Mesenchymal stem cell (in vitro differentiated cells and primary cell): ENCODE measurements around the gene CNTNAP2.

ENCODE experiments used
- DNase-seq: peaks from one replicate; pipeline ENCODE4 v3.0.0-alpha.2; 2013
- H2AFZ ChIP-seq: one replicate; pipeline ENCODE4 v1.6.1; 2013; ENCODE audit warnings: low read depth, mild to moderate bottlenecking, control low read depth, inconsistent platforms, low read length, moderate library complexity
- H2AK5ac ChIP-seq: 2 replicates; pipeline ENCODE4 v1.6.1; 2013; ENCODE audit warnings: low read length, moderate library complexity, mild to moderate bottlenecking, inconsistent platforms; ENCODE audit not compliant: severe bottlenecking
- H2BK120ac ChIP-seq: one replicate; pipeline ENCODE4 v1.6.1; 2013; ENCODE audit warnings: low read depth, mild to moderate bottlenecking, inconsistent platforms, low read length, moderate library complexity
- H2BK12ac ChIP-seq, 2 experiments: one replicate each; pipeline ENCODE4 v1.6.1; 2013; ENCODE audit warnings: inconsistent platforms in 2 of 2, low read length in 2 of 2, mild to moderate bottlenecking in 2 of 2, moderate library complexity in 2 of 2, control low read depth in 1 of 2
- H2BK15ac ChIP-seq: one replicate; pipeline ENCODE4 v1.6.1; 2013; ENCODE audit warnings: mild to moderate bottlenecking, low read depth, inconsistent platforms; ENCODE audit not compliant: poor library complexity, severe bottlenecking
- H2BK5ac ChIP-seq: 2 replicates; pipeline ENCODE4 v1.6.1; 2013; ENCODE audit warnings: low read depth, mild to moderate bottlenecking, low read length, control low read depth, inconsistent platforms; ENCODE audit not compliant: poor library complexity, severe bottlenecking
- H3K14ac ChIP-seq, 2 experiments: one replicate each; pipeline ENCODE4 v1.6.1; 2013; ENCODE audit warnings: inconsistent platforms in 2 of 2, low read length in 2 of 2, control low read depth in 1 of 2, mild to moderate bottlenecking in 1 of 2, moderate library complexity in 1 of 2
- H3K18ac ChIP-seq, 2 experiments: one replicate each; pipeline ENCODE4 v1.6.1; 2013; ENCODE audit warnings: inconsistent platforms in 2 of 2, low read length in 2 of 2, control low read depth in 1 of 2, low read depth in 1 of 2, mild to moderate bottlenecking in 1 of 2
- H3K23ac ChIP-seq, 2 experiments: one replicate each; pipeline ENCODE4 v1.6.1; 2013; ENCODE audit warnings: inconsistent platforms in 2 of 2, low read length in 2 of 2, mild to moderate bottlenecking in 2 of 2, moderate library complexity in 2 of 2, control low read depth in 1 of 2
- H3K27ac ChIP-seq: 2 replicates; pipeline ENCODE4 v1.5.1; 2013; ENCODE audit warnings: mild to moderate bottlenecking, moderate library complexity, low read length, control low read depth, inconsistent platforms; ENCODE audit not compliant: poor library complexity, severe bottlenecking
- H3K27me3 ChIP-seq, 2 experiments: 2 replicates each; pipeline versions ENCODE4 v1.6.1 to v1.7.0; 2013; ENCODE audit warnings: low read length in 2 of 2, mild to moderate bottlenecking in 2 of 2, moderate library complexity in 2 of 2, control low read depth in 1 of 2, inconsistent platforms in 1 of 2; ENCODE audit not compliant: control insufficient read depth in 1 of 2, insufficient read depth in 1 of 2
- H3K36me3 ChIP-seq, 2 experiments: 2 replicates each; pipeline versions ENCODE4 v1.6.1 to v1.7.0; 2013; ENCODE audit warnings: low read length in 2 of 2, control low read depth in 1 of 2, inconsistent platforms in 1 of 2, low read depth in 1 of 2, mild to moderate bottlenecking in 1 of 2; ENCODE audit not compliant: insufficient read depth in 2 of 2, control insufficient read depth in 1 of 2
- H3K4ac ChIP-seq, 2 experiments: one replicate each; pipeline ENCODE4 v1.6.1; 2013; ENCODE audit warnings: inconsistent platforms in 2 of 2, low read length in 2 of 2, mild to moderate bottlenecking in 2 of 2, moderate library complexity in 2 of 2, control low read depth in 1 of 2, low read depth in 1 of 2
- H3K4me1 ChIP-seq: 2 replicates; pipeline ENCODE4 v1.6.1; 2013; ENCODE audit warnings: low read depth, low read length, control low read depth; ENCODE audit not compliant: control insufficient read depth, insufficient read depth
- H3K4me2 ChIP-seq: 2 replicates; pipeline ENCODE4 v1.6.1; 2013; ENCODE audit warnings: low read length, mild to moderate bottlenecking, inconsistent platforms; ENCODE audit not compliant: poor library complexity, severe bottlenecking
- H3K4me3 ChIP-seq, 2 experiments: 2 replicates each; pipeline versions ENCODE4 v1.5.1 to v1.7.0; 2013; ENCODE audit warnings: low read length in 2 of 2, mild to moderate bottlenecking in 2 of 2, control low read depth in 1 of 2, low read depth in 1 of 2; ENCODE audit not compliant: insufficient read depth in 1 of 2
- H3K79me1 ChIP-seq: replicated peaks from 2 replicates; pipeline ENCODE4 v1.6.1; 2013; ENCODE audit warnings: mild to moderate bottlenecking, control low read depth, low read length, inconsistent platforms; ENCODE audit not compliant: poor library complexity, severe bottlenecking
- H3K9ac ChIP-seq: 2 replicates; pipeline ENCODE4 v1.7.0; 2013; ENCODE audit warnings: mild to moderate bottlenecking, low read length, moderate library complexity
- H3K9me3 ChIP-seq: 2 replicates; pipeline ENCODE4 v1.7.0; 2013; ENCODE audit warnings: mild to moderate bottlenecking, low read length; ENCODE audit not compliant: control insufficient read depth
- H4K8ac ChIP-seq: one replicate; pipeline ENCODE4 v1.6.1; 2013; ENCODE audit warnings: inconsistent platforms, mild to moderate bottlenecking, low read length, moderate library complexity
- H4K91ac ChIP-seq: one replicate; pipeline ENCODE4 v1.6.1; 2013; ENCODE audit warnings: mild to moderate bottlenecking, low read length, inconsistent platforms
- WGBS: methylation state at CpG from one replicate; pipeline ENCODE4 v1.1.7; 2013; ENCODE audit warnings: mixed read lengths; 5-methylcytosine and 5-hydroxymethylcytosine counted together

Gene CNTNAP2

GRCh38 chr7:148456351-148456750 is 2339.8 kb downstream of the CNTNAP2 start:
- no peak overlapping the region for H4K91ac ChIP-seq

GRCh38 chr7:148457310-148457921 is 2340.8 kb downstream of the CNTNAP2 start:
- Histone ChIP-seq H2BK12ac (no peak overlapping the region), H2BK120ac (no peak overlapping the region), H3K27me3 (no peaks in the 10 kb centered on the region), H4K91ac (no peak overlapping the region), H2BK5ac (no peak overlapping the region), H3K23ac (no peak overlapping the region), H3K14ac (no peak overlapping the region), H4K8ac (no peak overlapping the region), H2BK15ac (no peak overlapping the region), H3K4me1 (no peaks in the 10 kb centered on the region), H3K9ac (no peak overlapping the region), H3K79me1 (no peaks in the 10 kb centered on the region), H3K9me3 (no peaks in the 10 kb centered on the region), H3K36me3 (no peaks in the 10 kb centered on the region), H3K4ac (no peak overlapping the region), H3K18ac (no peak overlapping the region), H3K27ac (no peak overlapping the region), H3K4me3 (no peak overlapping the region), H2AFZ (no peak overlapping the region), H2AK5ac (no peak overlapping the region), H3K4me2 (no peak overlapping the region)
- WGBS, result 88% methylated on average over 10 of the region's 10 CpGs
- no peak for DNase-seq

More at GRCh38 chr7:148456351-148456750, 2339.8 kb downstream of the CNTNAP2 start:
- H3K79me1 ChIP-seq, result no peaks in the 10 kb centered on the region
- no peaks in the 10 kb centered on the region for H3K36me3 ChIP-seq
- 85% methylated on average over 8 of the region's 8 CpGs for WGBS
- no peak overlapping the region for H2BK120ac ChIP-seq
- H4K8ac ChIP-seq, result no peak overlapping the region
- no peak overlapping the region for H3K27ac ChIP-seq
- no peak for DNase-seq
- H2AK5ac ChIP-seq, result no peak overlapping the region
- H3K9ac ChIP-seq, result no peak overlapping the region
- no peak overlapping the region for H3K18ac ChIP-seq
- no peaks in the 10 kb centered on the region for H3K9me3 ChIP-seq
- H3K14ac ChIP-seq, result no peak overlapping the region
- H3K4me2 ChIP-seq, result no peak overlapping the region
- no peaks in the 10 kb centered on the region for H3K4me1 ChIP-seq
- no peaks in the 10 kb centered on the region for H3K27me3 ChIP-seq
- H2BK15ac ChIP-seq, result no peak overlapping the region
- H2BK12ac ChIP-seq, result no peak overlapping the region
- H3K4me3 ChIP-seq, result no peak overlapping the region
- no peak overlapping the region for H3K4ac ChIP-seq
- H2BK5ac ChIP-seq, result no peak overlapping the region
- no peak overlapping the region for H2AFZ ChIP-seq
- H3K23ac ChIP-seq, result no peak overlapping the region

- no peaks in the 10 kb centered on the region for H3K27me3 ChIP-seq
Observed at GRCh38 chr7:148458263-148458662, 2341.7 kb downstream of the CNTNAP2 start.

GRCh38 chr7:148461392-148462179 is 2345.0 kb downstream of the CNTNAP2 start:
- 89% methylated on average over 4 of the region's 4 CpGs for WGBS
- Histone ChIP-seq H4K8ac (no peak overlapping the region), H3K4me3 (no peak overlapping the region), H2BK12ac (no peak overlapping the region), H2AK5ac (no peak overlapping the region), H3K9me3 (no peaks in the 10 kb centered on the region), H3K79me1 (no peaks in the 10 kb centered on the region), H3K4me2 (no peak overlapping the region), H3K18ac (no peak overlapping the region), H4K91ac (no peak overlapping the region), H2BK15ac (no peak overlapping the region), H2BK120ac (no peak overlapping the region), H3K9ac (no peak overlapping the region), H3K27ac (no peak overlapping the region), H3K23ac (no peak overlapping the region), H3K4ac (no peak overlapping the region), H3K14ac (no peak overlapping the region), H3K4me1 (no peaks in the 10 kb centered on the region), H3K36me3 (no peaks in the 10 kb centered on the region), H3K27me3 (no peaks in the 10 kb centered on the region), H2AFZ (no peak overlapping the region), H2BK5ac (no peak overlapping the region)
- no peak for DNase-seq

More at GRCh38 chr7:148458263-148458662, 2341.7 kb downstream of the CNTNAP2 start:
- Histone ChIP-seq H2BK120ac (no peak overlapping the region), H2BK15ac (no peak overlapping the region), H3K9me3 (no peaks in the 10 kb centered on the region), H3K9ac (no peak overlapping the region), H3K4me3 (no peak overlapping the region), H3K4ac (no peak overlapping the region), H3K23ac (no peak overlapping the region), H3K36me3 (no peaks in the 10 kb centered on the region), H3K4me1 (no peaks in the 10 kb centered on the region), H2BK5ac (no peak overlapping the region), H3K4me2 (no peak overlapping the region), H3K18ac (no peak overlapping the region), H2BK12ac (no peak overlapping the region), H3K27ac (no peak overlapping the region), H3K79me1 (no peaks in the 10 kb centered on the region), H3K14ac (no peak overlapping the region), H2AFZ (no peak overlapping the region), H4K8ac (no peak overlapping the region), H4K91ac (no peak overlapping the region), H2AK5ac (no peak overlapping the region)
- DNase-seq, result no peak
